Nephron progenitor cell (in vitro differentiated cells): ENCODE data around the gene TEKT1.
"Not testable (repeated sequence)": the region's sequence is repeated elsewhere in the genome, so short reads cannot be mapped to it uniquely, and the experiment has no call there.

Experiments used
- DNase-seq: peaks from one replicate; pipeline ENCODE4 v3.0.0; 2021
- H3K27ac Mint-ChIP-seq: 2 replicates; pipeline ENCODE4 v1.8.0; 2021; ENCODE audit warnings: mild to moderate bottlenecking, moderate library complexity, mixed read lengths
- H3K27me3 Mint-ChIP-seq: 2 replicates; pipeline ENCODE4 v1.8.0; 2021; ENCODE audit warnings: mild to moderate bottlenecking, low read depth, mixed read lengths; ENCODE audit not compliant: poor library complexity
- H3K36me3 Mint-ChIP-seq: 2 replicates; pipeline ENCODE4 v1.8.0; 2021; ENCODE audit warnings: low read depth, mixed read lengths
- H3K4me1 Mint-ChIP-seq: 2 replicates; pipeline ENCODE4 v1.8.0; 2021; ENCODE audit warnings: mixed read lengths
- H3K4me3 Mint-ChIP-seq: 2 replicates; pipeline ENCODE4 v1.8.0; 2021; ENCODE audit warnings: mild to moderate bottlenecking, moderate library complexity, mixed read lengths
- H3K9me3 Mint-ChIP-seq: 2 replicates; pipeline ENCODE4 v1.8.0; 2021; ENCODE audit warnings: mild to moderate bottlenecking, moderate library complexity, mixed read lengths
- CTCF ChIP-seq: fragments of 200-600 bp; sonication (generic); IDR thresholded peaks from 2 replicates; pipeline ENCODE4 v1.5.0; 2021; ENCODE audit warnings: antibody characterized with exemption

The TEKT1 gene

DNA sequence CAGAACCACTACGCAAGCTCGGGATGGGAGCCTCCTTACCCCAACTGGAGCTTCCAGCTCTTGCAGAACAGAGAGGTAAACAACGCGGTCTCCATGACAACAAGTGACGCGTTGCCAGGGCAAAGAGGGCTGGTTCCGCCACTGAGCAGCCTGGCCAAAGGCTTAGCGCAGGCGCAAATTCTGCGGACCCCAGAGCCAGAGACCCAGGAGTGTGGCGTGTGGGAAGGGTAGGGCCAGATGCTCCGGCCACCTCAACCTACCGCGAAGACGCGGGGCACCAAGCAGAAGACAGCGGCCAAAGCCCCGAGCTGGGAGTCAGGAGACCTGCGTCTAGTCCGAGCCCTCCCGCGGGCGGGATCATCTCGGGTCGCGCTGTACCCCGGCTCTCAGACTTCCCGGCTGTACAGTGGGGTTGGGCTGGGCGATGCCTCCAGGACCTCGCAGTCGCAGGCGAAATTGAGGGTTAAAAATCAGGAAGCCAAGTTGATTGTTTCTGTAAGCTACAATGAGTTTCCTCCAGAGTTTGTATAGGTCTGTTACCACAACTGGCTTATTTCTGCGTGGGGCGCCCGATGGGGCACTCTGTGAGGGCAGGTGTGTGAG, at the start of gene TEKT1:
TSS of gene TEKT1 (minus strand) at position 69 of the 603 bp plus-strand sequence. CDS start 1,353 bp downstream, outside the sequence.
- peaks cover 91% of the 10 kb centered on the region for H3K27me3 Mint-ChIP-seq
- TF ChIP-seq CTCF, result no peak
- no peaks in the 10 kb centered on the region for H3K36me3 Mint-ChIP-seq
- H3K27ac Mint-ChIP-seq, result no peak within 1 kb of the TSS
- no peaks in the 10 kb centered on the region for H3K9me3 Mint-ChIP-seq
- peak; percentile 90 for DNase-seq
- H3K4me1 Mint-ChIP-seq, result peaks cover 15% of the 10 kb centered on the region
- H3K4me3 Mint-ChIP-seq, result peak within 1 kb of the TSS; percentile 82

DNA sequence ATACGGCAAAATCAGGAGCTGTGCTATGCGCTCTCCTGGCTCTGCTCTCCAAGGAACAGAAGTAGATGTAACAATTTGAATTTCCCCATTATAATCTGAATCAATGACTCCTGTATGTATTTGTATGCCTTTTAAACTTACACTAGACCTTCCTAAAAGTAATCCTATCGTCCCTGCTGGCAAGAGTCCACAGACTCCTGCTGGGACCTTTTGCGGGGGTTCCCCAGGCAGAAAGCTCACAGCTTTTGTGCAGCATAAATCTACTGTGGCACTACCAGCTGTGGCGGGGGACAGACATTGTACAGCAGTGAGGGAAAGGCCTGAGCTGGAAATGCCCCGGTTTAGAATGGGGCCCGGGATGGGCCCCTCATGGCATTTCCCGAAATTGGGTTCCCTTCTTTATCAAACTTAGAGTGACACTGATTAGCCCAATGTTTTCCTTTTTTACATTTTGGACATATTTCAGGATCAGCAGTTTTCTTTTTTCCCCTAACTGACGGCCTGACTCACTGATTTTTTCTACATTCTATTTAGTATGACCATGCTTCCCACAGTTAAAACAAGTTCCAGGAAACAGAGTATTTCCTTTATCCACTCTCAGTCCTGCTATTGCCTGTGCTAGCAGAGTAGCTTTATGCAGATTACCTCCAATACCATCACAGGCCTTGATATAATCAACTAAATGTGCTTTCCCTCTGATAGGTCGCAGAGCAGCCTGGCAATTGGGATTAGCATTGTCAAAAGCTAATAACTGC, 47.9 kb upstream of the TEKT1 start:
- not testable (repeated sequence) for H3K4me1 Mint-ChIP-seq, DNase-seq, H3K4me3 Mint-ChIP-seq, H3K27me3 Mint-ChIP-seq, H3K27ac Mint-ChIP-seq
- Mint-ChIP-seq H3K9me3 (peaks cover 31% of the 10 kb centered on the region), H3K36me3 (peaks cover 13% of the 10 kb centered on the region)

GRCh38 chr17:6875276-6875675, 43.7 kb upstream of the TEKT1 start:
- not testable (repeated sequence) for H3K4me3 Mint-ChIP-seq, H3K9me3 Mint-ChIP-seq, H3K27me3 Mint-ChIP-seq, H3K36me3 Mint-ChIP-seq, DNase-seq, H3K4me1 Mint-ChIP-seq, H3K27ac Mint-ChIP-seq

DNA sequence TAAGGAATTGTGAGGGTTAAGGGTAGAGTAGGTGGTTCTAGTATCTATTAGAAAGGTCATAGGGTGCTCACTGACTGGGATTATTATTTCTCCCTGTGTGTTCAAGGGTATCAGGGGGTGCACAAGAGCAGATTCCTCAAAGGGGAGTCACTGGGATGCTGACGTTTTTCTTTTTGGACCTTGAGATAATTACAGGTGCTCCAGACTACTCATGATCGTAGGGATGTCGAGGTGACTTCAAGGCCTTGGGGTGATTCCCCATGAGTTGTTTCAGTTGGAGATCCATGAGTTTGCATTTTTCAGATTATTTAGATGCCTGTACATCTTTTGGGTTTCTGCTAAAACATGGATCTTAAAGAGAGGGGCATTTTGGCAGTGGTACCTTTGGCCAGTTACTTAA, 41.4 kb upstream of the TEKT1 start:
- DNase-seq, result no peak
- peak overlapping the region; percentile 3 for H3K27ac Mint-ChIP-seq
- no peaks in the 10 kb centered on the region for H3K36me3 Mint-ChIP-seq
- H3K9me3 Mint-ChIP-seq, result no peaks in the 10 kb centered on the region
- peaks cover 6% of the 10 kb centered on the region for H3K4me1 Mint-ChIP-seq
- TF ChIP-seq CTCF, result no peak
- H3K27me3 Mint-ChIP-seq, result no peaks in the 10 kb centered on the region
- no peak overlapping the region for H3K4me3 Mint-ChIP-seq

GRCh38 chr17:6870841-6871240, 39.3 kb upstream of the TEKT1 start:
- no peak for TF ChIP-seq CTCF
- Mint-ChIP-seq H3K4me1 (peaks cover 6% of the 10 kb centered on the region), H3K27me3 (no peaks in the 10 kb centered on the region), H3K9me3 (no peaks in the 10 kb centered on the region), H3K36me3 (no peaks in the 10 kb centered on the region), H3K4me3 (no peak overlapping the region), H3K27ac (no peak overlapping the region)
- no peak for DNase-seq

DNA sequence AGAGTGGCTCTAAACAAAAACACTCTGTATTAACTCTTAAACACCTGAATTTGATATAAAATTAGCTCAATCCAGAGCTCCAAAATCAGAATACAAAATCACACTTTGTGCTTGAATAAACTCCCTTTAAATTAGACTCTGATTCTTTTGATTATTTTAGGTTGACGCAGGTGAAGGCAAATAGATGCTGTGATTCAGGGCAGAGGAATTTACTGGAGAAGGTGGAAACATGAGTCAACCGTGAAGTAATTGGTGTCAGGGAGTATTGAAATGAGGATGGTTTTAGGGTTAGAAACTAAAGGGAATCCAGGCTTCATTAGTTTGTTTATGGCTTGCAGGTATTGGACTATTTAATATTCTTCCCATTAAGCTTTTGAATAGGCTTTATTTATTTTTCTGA, 37.1 kb upstream of the TEKT1 start:
- no peak overlapping the region for H3K27ac Mint-ChIP-seq
- no peaks in the 10 kb centered on the region for H3K9me3 Mint-ChIP-seq
- DNase-seq, result no peak
- no peak overlapping the region for H3K4me3 Mint-ChIP-seq
- H3K4me1 Mint-ChIP-seq, result peaks cover 6% of the 10 kb centered on the region
- H3K36me3 Mint-ChIP-seq, result no peaks in the 10 kb centered on the region
- no peaks in the 10 kb centered on the region for H3K27me3 Mint-ChIP-seq
- TF ChIP-seq CTCF, result no peak

DNA sequence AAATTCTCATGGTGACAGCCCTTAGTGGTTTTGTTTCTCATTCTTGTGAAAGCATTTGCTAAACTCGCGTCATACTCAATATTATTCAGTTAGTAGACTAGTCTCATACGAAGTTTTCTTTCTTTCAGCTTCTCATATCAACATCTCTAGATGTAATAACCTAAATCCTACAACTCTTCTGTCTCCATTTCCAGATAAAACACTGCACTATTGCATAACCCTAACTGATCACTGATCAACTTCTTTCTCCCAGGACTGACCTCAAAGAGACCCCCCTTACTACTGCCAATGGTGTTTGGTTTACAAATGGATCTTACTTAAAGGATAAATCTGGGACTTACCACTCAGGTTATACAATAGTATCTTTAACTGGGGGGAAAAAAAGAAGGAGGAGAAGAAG, 36.3 kb upstream of the TEKT1 start:
- H3K36me3 Mint-ChIP-seq, result no peaks in the 10 kb centered on the region
- DNase-seq, result no peak
- H3K27me3 Mint-ChIP-seq, result no peaks in the 10 kb centered on the region
- no peak overlapping the region for H3K4me3 Mint-ChIP-seq
- no peak for TF ChIP-seq CTCF
- H3K27ac Mint-ChIP-seq, result no peak overlapping the region
- no peaks in the 10 kb centered on the region for H3K9me3 Mint-ChIP-seq
- peaks cover 6% of the 10 kb centered on the region for H3K4me1 Mint-ChIP-seq
